ENCODE data around the gene POU3F2.

Gene POU3F2

DNA sequence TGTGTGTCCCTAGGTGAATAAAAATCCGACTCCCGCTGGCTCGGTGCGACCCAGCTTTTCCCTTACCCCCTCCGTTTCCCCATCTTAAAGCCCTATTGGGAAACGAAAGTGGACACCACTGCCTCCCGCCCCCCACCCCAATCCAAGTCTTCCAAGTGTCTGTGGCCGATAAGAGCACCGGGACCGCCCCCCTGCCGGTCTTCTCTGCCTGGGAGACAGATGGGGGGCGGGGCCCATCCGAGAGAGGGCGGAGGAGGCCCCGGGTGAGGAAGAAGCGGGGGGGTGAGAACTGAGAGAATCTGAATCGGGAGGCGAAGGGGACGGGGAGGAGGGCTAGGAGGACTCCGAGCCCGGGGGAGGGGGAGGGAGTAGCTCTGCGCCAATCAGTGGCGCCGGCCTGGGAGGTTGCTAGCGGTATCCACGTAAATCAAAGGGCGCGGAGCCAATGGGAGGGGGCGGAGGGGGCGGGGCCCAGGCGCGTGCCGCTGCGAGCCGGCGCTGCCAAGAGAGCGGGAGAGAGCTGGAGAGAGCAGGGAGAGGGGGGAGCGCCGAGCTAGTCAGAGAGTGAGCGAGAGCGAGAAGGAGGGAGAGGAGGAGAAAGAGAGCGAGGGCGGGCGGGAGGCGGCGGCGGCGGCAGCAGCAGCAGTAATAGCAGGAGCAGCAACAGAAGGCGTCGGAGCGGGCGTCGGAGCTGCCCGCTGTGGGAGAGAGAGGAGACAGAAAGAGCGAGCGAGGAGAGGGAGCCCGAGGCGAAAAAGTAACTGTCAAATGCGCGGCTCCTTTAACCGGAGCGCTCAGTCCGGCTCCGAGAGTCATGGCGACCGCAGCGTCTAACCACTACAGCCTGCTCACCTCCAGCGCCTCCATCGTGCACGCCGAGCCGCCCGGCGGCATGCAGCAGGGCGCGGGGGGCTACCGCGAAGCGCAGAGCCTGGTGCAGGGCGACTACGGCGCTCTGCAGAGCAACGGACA lies at the start of gene POU3F2:
Gene POU3F2 (plus strand): TSS at position 515 of the 972 bp plus-strand sequence. CDS start 300 bp downstream, at position 815.
- DNase-seq (ENCODE audit: low read depth in 2 of 2) = peak; percentile 88 to 89

DNA sequence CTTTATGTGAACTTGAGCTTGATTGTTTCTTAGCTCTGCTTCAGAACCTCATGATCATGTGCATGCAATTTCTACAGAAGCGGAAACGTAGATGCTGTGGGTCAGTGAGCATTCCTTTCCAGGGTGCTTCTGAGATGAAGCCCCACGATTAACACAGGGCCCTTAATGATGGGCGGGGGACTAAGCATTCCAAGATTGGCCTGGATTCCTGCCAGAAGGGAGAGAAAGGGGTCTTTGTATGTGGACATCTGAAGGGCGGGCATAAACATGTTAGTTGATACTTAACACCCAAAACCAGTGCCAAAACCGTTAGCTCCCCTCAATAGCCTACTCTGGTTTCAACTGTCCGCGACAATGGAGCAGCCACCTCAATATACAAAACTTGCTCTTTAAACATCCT lies 46.9 kb upstream of the POU3F2 start:
- no peak for DNase-seq (ENCODE audit: low read depth in 2 of 2)

DNA sequence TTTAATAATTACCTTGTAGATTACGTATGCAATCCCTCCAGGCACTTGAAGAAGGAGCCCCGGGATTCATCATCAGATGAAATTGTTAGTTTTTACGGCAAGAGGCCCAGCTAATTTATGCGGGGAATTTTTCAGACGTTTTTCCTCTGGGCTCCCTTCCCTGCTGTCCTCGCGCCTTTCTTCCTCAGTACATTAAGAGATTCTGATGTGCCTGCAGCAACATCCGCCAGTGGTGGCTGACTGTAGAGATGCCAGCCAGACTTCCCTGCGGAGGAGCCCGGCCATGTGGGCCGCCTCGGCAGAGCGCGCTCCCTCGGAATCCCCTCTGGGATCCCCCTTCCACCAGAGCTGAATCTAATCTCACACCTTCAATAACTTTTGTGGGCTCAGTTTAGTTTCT lies 46.4 kb upstream of the POU3F2 start:
- no peak for DNase-seq (ENCODE audit: low read depth in 2 of 2)

DNA sequence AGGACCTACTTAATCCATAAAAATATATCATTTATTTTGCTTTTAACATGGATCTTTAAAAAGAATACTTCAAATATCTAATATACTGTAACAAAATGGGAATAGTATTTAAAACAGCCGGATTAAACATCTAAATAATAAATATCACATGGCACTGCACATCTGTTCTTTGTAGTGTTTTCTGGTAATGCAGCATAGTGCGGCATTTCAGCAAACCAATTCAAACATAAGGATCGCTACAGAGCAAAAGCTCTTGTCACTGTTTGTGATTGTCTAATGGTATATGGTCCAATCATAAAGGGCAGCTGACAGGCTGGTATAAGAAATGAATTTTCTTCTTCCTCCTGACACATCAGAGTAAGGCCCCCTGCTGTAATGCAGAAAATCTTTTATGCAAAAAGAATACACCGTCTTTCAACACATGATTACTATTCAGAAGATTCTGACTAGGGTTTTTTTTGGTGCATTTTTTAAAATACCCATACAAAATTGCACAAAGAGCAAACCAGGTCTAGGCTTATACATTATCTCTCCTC lies 40.0 kb upstream of the POU3F2 start:
- DNase-seq (ENCODE audit: low read depth in 2 of 2) = no peak

DNA sequence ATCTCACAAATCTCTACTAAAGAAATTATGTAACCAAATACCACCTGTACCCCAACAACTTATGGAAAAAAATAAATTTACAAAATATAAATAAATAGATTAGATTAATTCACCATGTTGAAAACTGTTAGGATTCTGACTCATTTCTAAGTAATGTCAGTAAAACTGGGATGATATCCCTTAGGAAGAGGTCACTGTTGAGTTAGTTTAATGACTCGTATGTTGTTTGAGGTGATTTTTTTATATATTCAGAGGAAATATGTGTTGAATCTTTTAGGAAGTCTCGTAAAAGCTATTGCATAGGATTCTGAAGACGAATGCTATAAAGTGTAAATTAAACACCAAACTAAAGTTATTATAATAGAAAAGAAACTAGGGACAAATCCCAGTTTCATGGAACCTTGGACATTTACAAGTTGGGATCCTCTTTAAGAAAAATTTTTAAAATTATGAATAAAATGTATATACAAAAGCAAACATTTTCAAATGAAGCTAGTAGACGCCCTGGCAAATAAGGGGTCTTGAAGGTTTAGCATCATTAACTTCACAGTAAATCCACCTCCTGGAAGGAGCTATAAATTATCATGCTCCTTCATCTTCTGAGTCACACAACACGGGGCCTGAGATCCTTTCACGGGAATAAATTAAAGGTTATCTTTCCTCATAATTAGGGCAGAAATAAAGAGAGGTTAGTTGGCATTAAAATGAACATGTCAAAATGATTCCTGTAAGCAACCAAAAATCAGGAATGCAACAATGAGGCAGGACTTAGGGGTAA lies 37.0 kb upstream of the POU3F2 start:
- no peak for DNase-seq (ENCODE audit: low read depth in 2 of 2)

DNA sequence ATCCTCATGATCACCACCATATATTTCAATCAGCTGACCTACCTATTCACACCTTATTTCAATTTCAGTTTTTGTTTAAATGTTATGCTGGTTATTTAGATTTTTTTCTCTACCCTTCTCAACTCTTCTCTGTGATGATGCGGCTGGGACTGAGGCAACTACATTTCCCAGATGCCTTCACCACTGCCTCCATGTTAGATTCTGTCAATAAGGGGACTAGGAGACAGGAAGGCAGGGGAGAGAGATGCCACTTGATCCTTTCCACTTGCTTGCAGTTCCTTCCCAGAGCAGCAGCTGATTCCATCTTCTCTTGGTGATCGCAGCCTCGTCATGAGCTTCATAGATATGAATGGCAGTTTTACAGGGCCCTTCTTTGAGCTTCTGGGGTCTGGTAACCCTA lies 33.5 kb upstream of the POU3F2 start:
- no peak for DNase-seq (ENCODE audit: low read depth in 2 of 2)

DNA sequence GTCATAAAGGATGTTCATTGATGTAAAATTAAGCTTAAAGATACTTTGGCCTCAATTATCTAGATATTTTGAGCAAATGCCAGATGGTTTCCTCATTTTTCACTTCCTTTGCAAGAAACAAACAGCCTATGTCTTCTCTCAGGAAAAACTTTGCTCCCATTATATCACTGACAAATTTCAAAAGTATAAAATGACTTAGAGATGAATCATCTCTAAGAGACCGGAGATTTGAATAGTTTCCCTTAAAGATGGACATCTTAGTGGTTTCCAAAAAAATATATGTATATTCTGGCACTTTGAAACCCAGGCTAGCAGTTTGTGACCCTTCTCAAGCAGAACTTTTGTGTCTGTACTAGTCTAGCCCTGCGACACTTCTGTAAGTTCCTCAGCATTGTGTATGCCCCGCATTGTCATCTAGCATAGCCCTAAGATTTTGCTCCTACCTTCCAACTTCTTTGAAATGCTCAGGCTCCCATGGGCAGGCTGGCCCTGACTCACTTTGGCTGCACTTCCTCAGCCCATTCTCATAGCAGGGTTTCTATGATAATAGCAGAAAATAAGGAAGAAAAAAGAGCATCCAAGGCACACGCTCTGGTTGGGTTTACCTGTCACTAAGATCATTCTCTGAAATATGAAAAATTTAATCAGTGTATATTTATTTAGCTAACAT lies 25.7 kb upstream of the POU3F2 start:
- DNase-seq (ENCODE audit: low read depth in 2 of 2) = peak; percentile 13 to 29

DNA sequence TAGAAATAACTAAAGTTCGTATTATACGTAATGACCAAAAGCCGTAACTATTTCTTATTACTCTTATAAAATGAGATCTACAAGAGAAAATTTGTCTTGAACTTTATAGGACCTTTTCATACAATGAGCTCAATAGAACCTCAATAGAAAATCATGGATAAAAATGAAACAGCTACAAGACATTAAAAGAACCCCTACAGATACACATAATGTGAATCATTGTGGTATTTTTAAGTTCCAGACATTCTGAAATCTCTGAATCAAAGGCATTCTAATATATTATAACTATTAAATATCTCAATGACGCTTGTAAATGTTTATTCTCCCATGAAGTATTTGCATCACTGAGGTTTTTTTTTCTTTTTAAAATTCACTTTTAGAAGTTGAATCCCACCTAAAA lies 22.2 kb upstream of the POU3F2 start:
- no peak for DNase-seq (ENCODE audit: low read depth in 2 of 2)

DNA sequence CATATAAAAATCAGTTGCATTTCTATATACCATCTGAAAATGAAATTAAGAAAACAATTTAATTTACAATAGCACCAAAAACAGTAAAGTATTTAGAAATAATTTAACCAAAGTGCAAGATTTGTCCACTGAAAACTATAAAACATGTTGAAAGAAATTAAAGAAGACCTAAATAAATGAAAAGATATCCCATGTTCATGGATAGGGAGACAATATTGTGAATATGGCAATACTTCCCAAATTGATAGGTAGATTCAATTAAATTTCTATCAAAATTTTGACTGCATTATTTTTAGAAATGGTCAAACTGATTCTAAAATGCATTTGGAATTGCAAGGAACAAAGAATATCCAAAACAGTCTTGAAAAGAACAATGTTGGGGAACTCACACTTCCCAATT lies 17.6 kb upstream of the POU3F2 start:
- DNase-seq (ENCODE audit: low read depth in 2 of 2) = no peak

DNA sequence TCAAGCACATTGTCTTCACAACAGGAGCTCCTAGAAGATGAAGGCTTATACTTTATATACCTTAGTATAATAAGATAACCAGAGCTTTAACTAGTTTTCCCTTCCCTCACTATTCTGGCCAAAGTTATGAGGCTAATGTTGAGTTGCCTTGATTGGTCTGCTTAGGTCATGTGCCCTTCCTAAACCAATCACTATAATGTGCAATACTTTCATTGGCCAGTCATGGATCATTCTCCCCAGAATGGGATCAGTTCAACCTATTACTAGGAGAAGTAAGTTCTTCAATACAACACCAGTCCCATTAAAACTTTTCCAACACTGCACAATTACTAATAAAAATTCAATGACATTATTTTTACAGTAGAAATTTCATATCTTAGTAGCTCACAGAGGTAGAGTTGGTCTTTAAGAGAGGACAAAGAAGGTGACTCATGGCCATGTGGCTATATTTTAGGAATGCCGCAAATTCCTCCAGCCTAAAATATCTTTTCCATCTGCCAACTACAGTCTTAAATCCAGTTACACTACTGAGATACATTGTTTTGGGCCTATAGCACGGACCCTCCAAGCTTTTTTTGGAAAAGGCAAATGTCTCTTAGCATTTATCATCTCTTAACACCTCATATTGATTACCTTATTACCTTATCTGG lies 12.5 kb upstream of the POU3F2 start:
- DNase-seq (ENCODE audit: low read depth in 2 of 2) = no peak

DNA sequence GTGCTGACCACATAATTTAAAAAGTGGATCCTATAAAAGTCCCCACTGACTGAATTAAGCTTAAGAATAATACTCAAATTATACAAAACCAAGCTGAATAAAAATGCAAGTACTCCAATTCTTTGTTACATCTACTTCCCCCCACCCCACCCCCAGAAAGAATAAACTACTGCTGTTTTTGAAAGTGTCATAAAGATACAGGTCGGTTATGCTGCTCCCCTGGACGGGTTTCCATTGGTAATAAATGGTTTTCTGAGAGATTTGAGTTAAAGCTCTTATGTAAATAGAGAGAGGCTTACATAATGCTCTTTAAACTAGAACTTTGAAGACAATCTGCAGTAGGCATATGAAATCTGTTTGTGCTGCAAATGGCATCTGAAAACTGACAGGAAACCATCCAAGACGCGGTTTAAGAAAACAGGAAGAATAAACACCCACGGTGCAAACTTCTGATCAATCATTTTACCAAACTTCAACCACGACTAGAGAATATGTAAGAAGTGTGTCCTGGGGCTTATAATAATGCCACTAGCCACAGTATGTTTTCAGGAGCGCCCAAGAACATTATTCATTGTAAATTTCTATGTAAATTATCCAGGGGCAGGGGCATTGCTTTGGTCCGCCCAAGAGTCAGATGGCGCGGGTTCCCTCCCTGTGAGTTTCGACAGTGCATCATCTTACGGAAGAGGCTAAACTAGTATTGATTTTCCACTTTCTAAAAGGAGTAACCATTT lies 10.8 kb upstream of the POU3F2 start:
- no peak for DNase-seq (ENCODE audit: low read depth in 2 of 2)

DNA sequence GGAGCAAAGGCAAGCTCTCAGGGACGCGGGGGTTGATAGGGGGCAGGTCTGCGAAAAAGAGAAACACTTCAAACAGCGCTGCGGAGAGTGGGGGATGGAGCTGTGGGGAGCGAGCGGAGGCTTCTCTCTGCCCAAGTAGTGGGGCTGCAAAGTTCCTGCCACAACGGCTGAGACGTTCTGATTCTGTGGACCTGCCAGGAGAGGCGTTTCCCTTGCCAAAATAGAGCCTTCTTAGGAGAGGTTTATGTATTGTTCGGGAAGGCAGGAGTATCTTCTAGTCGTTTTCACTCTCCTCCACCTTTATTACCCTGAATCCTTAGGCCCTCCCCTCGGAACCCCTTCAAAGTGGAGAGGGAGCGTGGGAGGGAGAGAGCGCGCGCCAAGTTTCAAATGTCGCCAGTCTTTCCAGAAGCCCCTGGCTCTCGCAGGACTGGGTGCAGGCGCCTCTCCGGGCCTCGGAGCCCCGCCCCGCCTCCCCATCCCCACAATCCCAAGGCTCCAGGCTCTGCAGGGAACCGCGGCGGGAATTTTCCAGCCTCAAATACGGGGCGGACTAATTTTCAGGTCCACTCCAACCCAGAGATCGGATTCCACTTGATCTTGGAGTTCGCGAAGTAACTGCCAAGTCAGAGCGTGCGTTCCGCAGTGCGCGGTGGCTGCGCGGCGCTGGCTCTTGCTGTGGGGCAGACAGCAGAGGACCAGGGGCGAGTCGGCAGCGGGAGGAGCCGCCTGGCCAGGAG lies 10.0 kb upstream of the POU3F2 start:
- no peak for DNase-seq (ENCODE audit: low read depth in 2 of 2)

DNA sequence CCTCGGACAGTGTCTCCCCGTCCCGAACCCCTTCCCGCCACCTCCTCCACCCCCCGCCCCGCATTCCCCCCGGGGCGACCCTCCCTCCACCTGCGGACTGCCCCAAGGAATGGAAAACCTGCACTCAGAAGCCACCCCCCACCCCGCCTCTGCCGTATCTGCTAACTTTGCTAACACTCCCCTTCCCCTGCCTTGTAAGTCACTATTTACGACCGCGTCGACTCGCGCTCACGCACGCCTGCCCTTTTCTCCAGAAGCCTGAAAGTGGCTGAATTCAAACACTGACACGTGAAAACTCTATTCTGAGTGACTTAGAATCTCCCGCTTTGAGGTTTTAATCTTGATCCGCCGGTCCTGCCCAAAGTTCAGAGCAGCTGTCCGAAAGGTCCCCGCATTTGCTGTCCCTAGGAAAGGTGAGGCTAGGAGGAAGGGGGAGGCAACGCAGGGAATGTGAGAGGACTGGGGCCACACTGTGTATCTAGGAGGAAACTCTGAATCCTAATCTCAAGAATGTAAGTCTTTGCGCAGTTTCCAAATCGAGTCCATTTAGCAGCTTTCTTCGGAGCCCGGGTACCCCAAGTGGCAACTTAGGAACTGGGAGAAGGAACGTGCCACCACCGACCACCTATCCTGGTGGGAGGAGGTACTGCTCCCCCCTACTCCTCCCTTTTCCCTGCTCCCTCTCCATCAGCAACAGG lies 9.3 kb upstream of the POU3F2 start:
- no peak for DNase-seq (ENCODE audit: low read depth in 2 of 2)

DNA sequence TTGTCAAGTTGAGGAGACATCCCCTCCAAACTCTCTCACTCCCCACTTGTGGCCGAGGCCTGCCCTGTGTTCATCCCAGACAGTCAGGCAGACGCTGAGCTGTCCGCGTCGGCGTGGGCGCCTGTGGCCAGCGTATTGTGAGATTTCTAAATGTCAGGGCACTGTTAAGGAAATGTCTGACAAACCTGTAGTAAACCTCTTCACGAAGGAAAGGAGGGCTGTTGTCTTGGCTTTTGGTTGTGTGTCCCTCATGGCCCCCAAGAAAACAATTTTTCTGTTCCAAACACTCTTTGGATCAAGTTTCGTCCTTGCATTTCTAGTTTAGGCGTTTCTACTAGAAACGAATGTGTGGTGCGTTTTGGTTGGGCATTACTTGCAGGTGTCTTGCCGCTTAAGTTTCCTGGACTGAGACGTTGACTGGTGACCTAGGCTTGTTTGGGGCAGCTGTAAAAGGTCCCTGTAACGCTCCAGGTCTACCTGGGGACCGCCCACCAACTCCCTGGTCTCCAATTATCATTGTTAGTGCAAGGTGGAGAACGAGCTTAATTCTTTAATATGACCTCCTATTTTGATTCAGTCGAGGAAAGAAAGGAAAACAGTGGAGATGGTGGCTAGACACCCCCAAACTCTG lies 8.7 kb upstream of the POU3F2 start:
- DNase-seq (ENCODE audit: low read depth in 2 of 2) = no peak

DNA sequence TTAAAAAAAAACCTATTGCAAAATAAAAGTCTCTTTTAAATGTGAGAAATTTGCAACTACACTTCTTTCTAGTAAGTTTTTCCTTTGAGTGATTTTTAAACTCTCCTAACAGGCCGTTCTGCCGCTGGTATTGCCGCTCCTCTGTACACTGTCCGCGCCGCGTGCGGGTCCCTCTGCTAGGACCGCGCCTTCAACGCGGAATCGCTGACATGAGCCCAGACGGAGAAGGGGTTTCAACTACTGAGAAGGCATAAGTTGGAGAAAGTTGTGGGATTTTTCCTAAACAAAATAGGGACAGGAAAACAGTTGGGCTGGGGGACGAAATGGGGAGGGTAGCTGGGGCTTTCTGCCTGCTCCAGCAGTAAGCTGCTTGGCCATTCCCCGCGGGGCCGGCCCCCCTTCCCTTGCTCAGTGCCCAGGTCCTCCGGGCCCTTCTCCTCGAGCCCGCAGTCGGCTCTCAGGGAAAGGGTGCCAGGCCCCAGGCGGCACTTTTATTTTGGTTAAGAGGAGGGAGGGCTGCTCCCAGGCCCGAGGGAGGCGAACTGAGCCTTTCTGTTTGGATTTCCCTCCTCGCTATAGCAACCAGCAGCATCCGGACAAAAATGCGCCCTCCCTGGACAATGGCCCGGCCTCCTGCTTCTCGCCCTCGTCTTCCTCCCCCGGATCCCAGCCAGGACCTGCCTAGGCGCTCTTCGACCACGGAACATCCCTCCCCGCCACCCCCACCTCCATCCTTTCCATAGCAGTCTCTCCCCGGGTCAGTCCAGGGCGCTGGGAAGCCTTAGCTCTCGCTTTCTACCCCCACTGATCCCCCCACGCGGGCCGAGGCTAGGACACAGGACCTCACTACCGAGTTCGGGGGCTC lies 6.8 kb upstream of the POU3F2 start:
- DNase-seq (ENCODE audit: low read depth in 2 of 2) = no peak

DNA sequence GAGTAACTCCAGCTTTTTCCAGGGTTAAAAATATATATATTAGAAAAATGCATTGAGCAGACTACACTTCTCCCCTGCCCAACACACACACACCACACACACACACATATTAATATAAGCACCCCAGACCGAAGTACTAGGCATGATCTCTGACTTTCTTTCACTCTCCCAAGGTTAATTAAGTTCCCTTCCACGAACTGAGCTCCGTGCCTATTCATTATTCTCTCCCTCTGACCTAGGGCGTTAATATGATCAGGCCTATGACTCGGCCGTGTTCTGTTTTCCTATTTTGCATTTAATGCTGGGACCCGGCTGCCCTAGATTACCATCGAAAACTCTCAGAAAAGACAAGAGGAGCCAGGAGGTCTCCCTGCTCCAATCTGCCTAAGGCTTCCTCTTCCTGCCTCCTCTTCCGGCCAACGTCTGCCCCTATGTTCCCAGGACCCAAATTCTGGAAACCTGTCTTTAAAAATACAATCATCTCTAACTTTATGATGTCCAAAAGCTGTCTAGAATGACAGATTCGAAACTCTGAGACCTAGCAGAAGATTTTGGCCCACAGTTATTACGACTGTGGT lies 6.1 kb upstream of the POU3F2 start:
- DNase-seq (ENCODE audit: low read depth in 2 of 2) = no peak

DNA sequence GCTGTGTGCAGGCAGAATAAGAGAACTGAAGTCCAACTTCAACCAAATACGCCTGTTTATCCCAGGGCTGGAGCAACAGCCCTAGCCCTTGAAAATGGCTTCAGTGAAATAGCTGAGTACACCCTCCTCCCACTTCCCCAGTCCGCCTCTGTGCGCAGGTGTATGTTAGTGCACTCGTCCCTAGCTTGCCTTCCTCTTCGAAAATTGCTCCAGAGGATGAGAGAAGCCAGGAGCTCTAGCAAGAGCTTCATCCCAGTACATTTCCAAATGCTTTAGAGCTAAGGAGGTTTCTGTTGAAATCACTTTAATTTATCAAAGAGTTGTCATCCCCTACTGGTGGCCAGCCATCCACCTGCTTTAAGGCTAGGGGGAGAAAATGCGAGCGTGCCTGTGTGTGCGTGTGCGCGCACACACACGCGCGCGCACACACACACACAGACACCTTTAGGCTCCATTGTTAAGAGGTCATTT lies 5.4 kb upstream of the POU3F2 start:
- DNase-seq (ENCODE audit: low read depth in 2 of 2) = no peak

DNA sequence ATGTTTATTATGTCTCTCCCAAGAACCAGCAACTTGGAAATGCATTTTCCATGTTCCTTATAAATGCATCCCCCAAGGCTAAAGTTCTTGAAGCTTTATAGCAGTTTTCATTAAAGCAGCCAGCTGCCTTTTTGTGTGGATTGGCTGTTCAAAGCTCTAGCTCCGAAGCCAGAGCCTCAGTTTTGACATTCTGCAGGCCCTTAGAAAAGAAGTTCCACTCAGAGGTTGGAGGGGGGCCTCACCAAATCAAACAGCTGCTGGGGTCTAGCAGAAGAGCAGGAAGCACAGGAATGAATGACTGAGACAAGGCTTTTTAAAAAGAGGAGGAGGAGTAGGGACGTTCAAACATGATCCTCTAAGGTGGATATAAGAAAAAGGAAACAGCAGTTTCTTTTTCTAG lies 4.2 kb upstream of the POU3F2 start:
- DNase-seq (ENCODE audit: low read depth in 2 of 2) = no peak
